Panc1 (cell line): ENCODE data around the gene PGRMC2. TPM values are rescaled to one million over a fixed set of nuclear protein-coding genes. Genes with fewer than 3 reads are reported as not detected.

ENCODE experiments used
- ATAC-seq: fragments of 200-7000 bp; cut with Tn5 transposase; 2 replicates; pipeline ENCODE4 v1.9.1; 2020; ENCODE audit warnings: mild to moderate bottlenecking, moderate library complexity
- BruUV-seq: library from RNA; stranded (reverse); fragments of 400-500 nt; replicated peaks from 2 replicates; lab custom pipeline; 2021; lab: Mats Ljungman, UMichigan
- CTCF ChIA-PET: fragments of 300-600 bp; sonication (Branson Sonifier 250); formaldehyde crosslinking; loops from one replicate; lab custom pipeline; 2022; ENCODE audit warnings: antibody characterized with exemption; lab: Charles Lee
- POLR2A ChIA-PET: fragments of 300-600 bp; sonication (Branson Sonifier 250); formaldehyde crosslinking; loops from one replicate; lab custom pipeline; 2022; ENCODE audit warnings: antibody characterized with exemption; lab: Charles Lee
- DNase-seq: peaks from one replicate; pipeline ENCODE4 v3.0.0-alpha.2; 2010; ENCODE audit warnings: low read depth, low spot score
- H3K27ac ChIP-seq: 2 replicates; pipeline ENCODE4 v1.5.1; 2011; ENCODE audit warnings: mild to moderate bottlenecking, low read length, inconsistent platforms
- H3K27me3 ChIP-seq: fragments of 200-500 bp; sonication (Bioruptor generic); 2 replicates; pipeline ENCODE4 v1.6.0; 2014; ENCODE audit warnings: low read length, inconsistent platforms; ENCODE audit not compliant: control insufficient read depth, insufficient read depth
- H3K36me3 ChIP-seq: fragments of 200-500 bp; sonication (Bioruptor generic); 2 replicates; pipeline ENCODE4 v1.5.1; 2014; ENCODE audit warnings: inconsistent platforms, mild to moderate bottlenecking, low read length, moderate library complexity; ENCODE audit not compliant: control insufficient read depth, insufficient read depth
- H3K4me1 ChIP-seq: 2 replicates; pipeline ENCODE4 v1.5.1; 2011; ENCODE audit warnings: inconsistent platforms, mild to moderate bottlenecking, low read length, moderate library complexity; ENCODE audit not compliant: control insufficient read depth, insufficient read depth
- H3K4me3 ChIP-seq, 2 experiments: 2 replicates each; pipeline ENCODE4 v1.5.1; 2011 to 2012; ENCODE audit warnings: low read depth in 2 of 2, low read length in 2 of 2, mild to moderate bottlenecking in 2 of 2, inconsistent platforms in 1 of 2, moderate library complexity in 1 of 2
- H3K9me3 ChIP-seq: fragments of 200-500 bp; sonication (Bioruptor generic); 2 replicates; pipeline ENCODE4 v1.5.1; 2014; ENCODE audit warnings: low read depth, mild to moderate bottlenecking, inconsistent platforms, low read length, moderate library complexity; ENCODE audit not compliant: control insufficient read depth, insufficient read depth
- POLR2AphosphoS5 ChIP-seq: IDR thresholded peaks from 2 replicates; pipeline ENCODE4 v1.6.1; 2012; ENCODE audit warnings: mild to moderate bottlenecking, low read depth, low read length, moderate library complexity
- SIN3A ChIP-seq: IDR thresholded peaks from 2 replicates; pipeline ENCODE4 v1.6.1; 2012; ENCODE audit warnings: low read depth, mild to moderate bottlenecking, low read length, moderate library complexity, borderline replicate concordance; ENCODE audit not compliant: insufficient read depth
- TCF7L2 ChIP-seq: IDR thresholded peaks from 2 replicates; pipeline ENCODE4 v1.6.1; 2011; ENCODE audit warnings: mild to moderate bottlenecking, low read depth, low read length, inconsistent platforms
- in situ Hi-C: cut with HindIII; loops from 2 replicates; pipeline ENCODE4 v1.10.0; 2016; ENCODE audit warnings: low sequenced_read_pairs, low pct_unique_long_range_greater_than_20kb
- intact Hi-C: fragments of 100-400 bp; cut with micrococcal nuclease; formaldehyde crosslinking; loops from one replicate; pipeline ENCODE4 v1.10.0; 2022; ENCODE audit not compliant: unreplicated experiment
- total RNA-seq: library from RNA; stranded (reverse); gene quantifications from one replicate; pipeline ENCODE4 v1.2.1, GENCODE V29; 2021; ENCODE audit not compliant: unreplicated experiment
- TF ChIP-seq, protein P1 (sequence below): fragments of 450-650 bp; IDR thresholded peaks from 2 replicates; pipeline ENCODE4 v1.5.1; 2017; ENCODE audit warnings: mild to moderate bottlenecking
- TF ChIP-seq, protein P2 (sequence below), 2 experiments: IDR thresholded peaks; 2 replicates each; pipeline ENCODE4 v1.6.1; 2011 to 2012; ENCODE audit warnings: low read depth in 2 of 2, control low read depth in 1 of 2, low read length in 1 of 2, mild to moderate bottlenecking in 1 of 2, moderate library complexity in 1 of 2; ENCODE audit not compliant: insufficient read depth in 1 of 2

PGRMC2 gene
- total RNA-seq, 1 experiment from 2014 or later = 47.6 TPM

DNA sequence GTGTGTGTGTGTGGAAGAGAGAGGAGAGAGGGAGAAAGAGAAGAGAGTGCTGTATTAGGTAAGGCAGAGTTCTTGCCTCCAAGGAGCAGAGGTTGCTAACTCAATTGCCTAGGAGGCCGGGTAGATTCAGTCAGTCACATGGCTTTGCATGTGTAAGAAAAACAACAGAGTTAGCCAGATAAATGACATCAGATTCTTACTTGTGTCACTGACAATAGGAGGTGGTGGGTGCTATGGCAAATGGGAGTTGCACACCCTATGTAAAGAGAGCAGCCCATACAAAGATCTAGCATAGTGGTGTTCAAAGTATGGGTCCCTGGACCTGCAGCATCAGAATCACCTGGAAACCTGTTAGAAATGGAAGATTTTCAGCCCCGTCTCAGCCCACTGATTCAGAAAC is 14.4 kb upstream of the PGRMC2 start:
- no peak overlapping the region for H3K4me3 ChIP-seq
- intact Hi-C loops (no loop called here), in situ Hi-C loops (no loop called here)
- TF ChIP-seq, protein P1, sequence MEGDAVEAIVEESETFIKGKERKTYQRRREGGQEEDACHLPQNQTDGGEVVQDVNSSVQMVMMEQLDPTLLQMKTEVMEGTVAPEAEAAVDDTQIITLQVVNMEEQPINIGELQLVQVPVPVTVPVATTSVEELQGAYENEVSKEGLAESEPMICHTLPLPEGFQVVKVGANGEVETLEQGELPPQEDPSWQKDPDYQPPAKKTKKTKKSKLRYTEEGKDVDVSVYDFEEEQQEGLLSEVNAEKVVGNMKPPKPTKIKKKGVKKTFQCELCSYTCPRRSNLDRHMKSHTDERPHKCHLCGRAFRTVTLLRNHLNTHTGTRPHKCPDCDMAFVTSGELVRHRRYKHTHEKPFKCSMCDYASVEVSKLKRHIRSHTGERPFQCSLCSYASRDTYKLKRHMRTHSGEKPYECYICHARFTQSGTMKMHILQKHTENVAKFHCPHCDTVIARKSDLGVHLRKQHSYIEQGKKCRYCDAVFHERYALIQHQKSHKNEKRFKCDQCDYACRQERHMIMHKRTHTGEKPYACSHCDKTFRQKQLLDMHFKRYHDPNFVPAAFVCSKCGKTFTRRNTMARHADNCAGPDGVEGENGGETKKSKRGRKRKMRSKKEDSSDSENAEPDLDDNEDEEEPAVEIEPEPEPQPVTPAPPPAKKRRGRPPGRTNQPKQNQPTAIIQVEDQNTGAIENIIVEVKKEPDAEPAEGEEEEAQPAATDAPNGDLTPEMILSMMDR = no peak
- TF ChIP-seq SIN3A (no peak), TCF7L2 (no peak), POLR2AphosphoS5 (no peak)
- TF ChIP-seq, protein P2, sequence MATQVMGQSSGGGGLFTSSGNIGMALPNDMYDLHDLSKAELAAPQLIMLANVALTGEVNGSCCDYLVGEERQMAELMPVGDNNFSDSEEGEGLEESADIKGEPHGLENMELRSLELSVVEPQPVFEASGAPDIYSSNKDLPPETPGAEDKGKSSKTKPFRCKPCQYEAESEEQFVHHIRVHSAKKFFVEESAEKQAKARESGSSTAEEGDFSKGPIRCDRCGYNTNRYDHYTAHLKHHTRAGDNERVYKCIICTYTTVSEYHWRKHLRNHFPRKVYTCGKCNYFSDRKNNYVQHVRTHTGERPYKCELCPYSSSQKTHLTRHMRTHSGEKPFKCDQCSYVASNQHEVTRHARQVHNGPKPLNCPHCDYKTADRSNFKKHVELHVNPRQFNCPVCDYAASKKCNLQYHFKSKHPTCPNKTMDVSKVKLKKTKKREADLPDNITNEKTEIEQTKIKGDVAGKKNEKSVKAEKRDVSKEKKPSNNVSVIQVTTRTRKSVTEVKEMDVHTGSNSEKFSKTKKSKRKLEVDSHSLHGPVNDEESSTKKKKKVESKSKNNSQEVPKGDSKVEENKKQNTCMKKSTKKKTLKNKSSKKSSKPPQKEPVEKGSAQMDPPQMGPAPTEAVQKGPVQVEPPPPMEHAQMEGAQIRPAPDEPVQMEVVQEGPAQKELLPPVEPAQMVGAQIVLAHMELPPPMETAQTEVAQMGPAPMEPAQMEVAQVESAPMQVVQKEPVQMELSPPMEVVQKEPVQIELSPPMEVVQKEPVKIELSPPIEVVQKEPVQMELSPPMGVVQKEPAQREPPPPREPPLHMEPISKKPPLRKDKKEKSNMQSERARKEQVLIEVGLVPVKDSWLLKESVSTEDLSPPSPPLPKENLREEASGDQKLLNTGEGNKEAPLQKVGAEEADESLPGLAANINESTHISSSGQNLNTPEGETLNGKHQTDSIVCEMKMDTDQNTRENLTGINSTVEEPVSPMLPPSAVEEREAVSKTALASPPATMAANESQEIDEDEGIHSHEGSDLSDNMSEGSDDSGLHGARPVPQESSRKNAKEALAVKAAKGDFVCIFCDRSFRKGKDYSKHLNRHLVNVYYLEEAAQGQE (IDR thresholded peaks at IDR 0.05; ENCODE audit: insufficient read depth in 1 of 2, low read depth in 2 of 2, low read length in 1 of 2) = no peak
- POLR2A ChIA-PET = no interaction called here
- no peaks in the 10 kb centered on the region for H3K4me1 ChIP-seq
- DNase-seq (no peak), ATAC-seq (no peak)
- no peaks in the 10 kb centered on the region for H3K9me3 ChIP-seq
- H3K27ac ChIP-seq = no peak overlapping the region
- H3K27me3 ChIP-seq = no peaks in the 10 kb centered on the region
- H3K36me3 ChIP-seq = peaks cover 2% of the 10 kb centered on the region; the same call in 1 of the 2 replicates
- CTCF ChIA-PET = no interaction called here
- BruUV-seq = no TSS peak

DNA sequence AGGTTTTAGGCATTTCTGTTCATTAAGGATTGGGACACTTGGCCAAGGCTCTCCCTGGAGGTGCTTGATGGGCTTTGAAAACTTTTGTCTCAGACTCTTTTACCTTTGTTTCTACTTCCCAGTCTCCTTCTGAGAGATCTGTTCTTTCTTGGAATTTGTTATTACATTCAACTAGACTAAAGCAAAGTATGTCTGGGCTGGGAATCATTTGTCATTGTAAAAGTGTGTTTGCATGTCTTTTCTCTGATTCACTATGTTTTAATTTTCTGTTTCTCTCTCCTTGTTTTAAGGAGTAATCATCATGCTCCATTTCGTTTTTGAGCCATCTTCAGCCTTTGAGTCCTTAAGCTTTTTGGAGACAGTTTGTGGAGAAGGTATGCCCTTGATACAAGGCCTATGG is 12.2 kb upstream of the PGRMC2 start:
- BruUV-seq = no TSS peak
- in situ Hi-C loops (no loop called here), intact Hi-C loops (no loop called here)
- H3K9me3 ChIP-seq = no peaks in the 10 kb centered on the region
- H3K36me3 ChIP-seq = peaks cover 2% of the 10 kb centered on the region; the same call in 1 of the 2 replicates
- H3K27ac ChIP-seq = no peak overlapping the region
- POLR2A ChIA-PET = no interaction called here
- ATAC-seq = no peak
- H3K4me1 ChIP-seq = no peaks in the 10 kb centered on the region
- H3K4me3 ChIP-seq = no peak overlapping the region
- no peaks in the 10 kb centered on the region for H3K27me3 ChIP-seq
- no peak for TF ChIP-seq SIN3A
- TF ChIP-seq TCF7L2 = no peak
- TF ChIP-seq, protein P1 = no peak
- no peak for TF ChIP-seq POLR2AphosphoS5
- TF ChIP-seq, protein P2 (IDR thresholded peaks at IDR 0.05; ENCODE audit: insufficient read depth in 1 of 2, low read depth in 2 of 2, low read length in 1 of 2) = no peak
- CTCF ChIA-PET = no interaction called here
- DNase-seq = no peak
